Lower leg skin (tissue), 3 donors: ENCODE results near the gene CCL23.

Experiments
- CTCF ChIP-seq, 3 donors: fragments of 450-650 bp; IDR thresholded peaks; one replicate each; pipeline ENCODE4 v1.5.1; 2016; ENCODE audit warnings: antibody characterized with exemption in 3 of 3, mild to moderate bottlenecking in 3 of 3, moderate library complexity in 2 of 3
- POLR2A ChIP-seq, 2 donors: fragments of 450-650 bp; IDR thresholded peaks; one replicate each; pipeline ENCODE4 v1.6.1; 2016 to 2017; ENCODE audit warnings: antibody characterized with exemption in 2 of 2, mild to moderate bottlenecking in 1 of 2, moderate library complexity in 1 of 2

GRCh38 chr17:36017799-36018198 lies at the start of gene CCL23:
- no peak for TF ChIP-seq POLR2A (IDR thresholded peaks at IDR 0.05)
- no peak for TF ChIP-seq CTCF (IDR thresholded peaks at IDR 0.05)
